ENCODE results near the gene ARMH1.

ARMH1 gene

DNA sequence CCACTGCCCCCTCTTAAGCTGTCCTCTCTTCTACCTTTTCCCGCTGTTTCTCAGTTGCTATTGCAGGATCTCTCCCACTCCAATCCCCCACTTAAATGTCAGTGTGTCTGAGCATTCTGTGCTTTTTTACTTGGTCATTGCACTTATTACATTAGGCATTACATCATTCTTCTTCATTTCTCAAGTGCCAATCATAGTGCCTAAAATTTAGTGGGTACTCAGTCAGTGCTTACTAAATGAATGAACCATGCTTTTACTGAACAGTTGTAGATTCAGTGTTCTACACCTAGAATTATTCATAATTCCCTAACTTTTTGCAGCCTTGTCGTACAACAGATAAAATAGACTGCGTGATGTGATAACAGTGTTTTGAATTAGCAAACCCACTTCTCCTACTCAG is 19.4 kb downstream of the ARMH1 start:
- Histone ChIP-seq H3K36me3 (ENCODE audit: control insufficient read depth in 2 of 2, insufficient read depth in 1 of 2, low read length in 2 of 2) (no peaks in the 10 kb centered on the region), H3K9me3 (ENCODE audit: control insufficient read depth, insufficient read depth, low read depth, low read length) (no peaks in the 10 kb centered on the region), H3K27ac (ENCODE audit: extremely low read depth, low read depth, low read length) (no peak overlapping the region), H3K4me1 (ENCODE audit: control insufficient read depth, insufficient read depth, low read length) (no peaks in the 10 kb centered on the region), H3K4me3 (ENCODE audit: low read depth, low read length) (no peak overlapping the region)
- CTCF ChIA-PET = no interaction called here
- POLR2A ChIA-PET = interaction anchor here (1.9 kb wide), 1 partner anchor 20 kb away, joined by 5 read pairs; the partner anchor contains the start of genes ARMH1 and TMEM53
- TF ChIP-seq ZNF692 (tag by site-specific recombination; IDR thresholded peaks at IDR 0.05) (0 out of 2 replicates have a peak, but pooled peaks have one; percentile 37), KLF7 (tag by site-specific recombination; IDR thresholded peaks at IDR 0.05; ENCODE audit: borderline replicate concordance) (no peak), ZNF76 (tag by site-specific recombination; IDR thresholded peaks at IDR 0.05; ENCODE audit: borderline replicate concordance, low read depth) (no peak), GLIS1 (tag by site-specific recombination; IDR thresholded peaks at IDR 0.05) (no peak), PRDM4 (tag by site-specific recombination; IDR thresholded peaks at IDR 0.05) (no peak), HOXC10 (CRISPR knock-in tag; IDR thresholded peaks at IDR 0.05) (no peak), ZNF639 (tag by site-specific recombination; IDR thresholded peaks at IDR 0.05) (no peak), SP3 (tag by site-specific recombination; IDR thresholded peaks at IDR 0.05) (no peak), ZNF202 (tag by site-specific recombination; IDR thresholded peaks at IDR 0.05; ENCODE audit: borderline replicate concordance) (no peak), ZFHX2 (tag by site-specific recombination; conservative IDR thresholded peaks at IDR 0.05) (0 out of 2 replicates have a peak, but pooled peaks have one; percentile 8), WT1 (tag by site-specific recombination; IDR thresholded peaks at IDR 0.05) (no peak), RBAK (tag by site-specific recombination; IDR thresholded peaks at IDR 0.05) (no peak), ZNF555 (tag by site-specific recombination; conservative IDR thresholded peaks at IDR 0.05) (no peak), ZNF626 (tag by site-specific recombination; IDR thresholded peaks at IDR 0.05) (no peak), ZNF362 (tag by site-specific recombination; IDR thresholded peaks at IDR 0.05) (no peak), ZNF792 (tag by site-specific recombination; IDR thresholded peaks at IDR 0.05) (no peak), ZNF157 (tag by site-specific recombination; IDR thresholded peaks at IDR 0.05) (no peak), ZNF335 (tag by site-specific recombination; conservative IDR thresholded peaks at IDR 0.05) (0 out of 2 replicates have a peak, but pooled peaks have one; percentile 20)
- TF ChIP-seq, protein P1, sequence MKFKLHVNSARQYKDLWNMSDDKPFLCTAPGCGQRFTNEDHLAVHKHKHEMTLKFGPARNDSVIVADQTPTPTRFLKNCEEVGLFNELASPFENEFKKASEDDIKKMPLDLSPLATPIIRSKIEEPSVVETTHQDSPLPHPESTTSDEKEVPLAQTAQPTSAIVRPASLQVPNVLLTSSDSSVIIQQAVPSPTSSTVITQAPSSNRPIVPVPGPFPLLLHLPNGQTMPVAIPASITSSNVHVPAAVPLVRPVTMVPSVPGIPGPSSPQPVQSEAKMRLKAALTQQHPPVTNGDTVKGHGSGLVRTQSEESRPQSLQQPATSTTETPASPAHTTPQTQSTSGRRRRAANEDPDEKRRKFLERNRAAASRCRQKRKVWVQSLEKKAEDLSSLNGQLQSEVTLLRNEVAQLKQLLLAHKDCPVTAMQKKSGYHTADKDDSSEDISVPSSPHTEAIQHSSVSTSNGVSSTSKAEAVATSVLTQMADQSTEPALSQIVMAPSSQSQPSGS (tag by site-specific recombination; IDR thresholded peaks at IDR 0.05; ENCODE audit: low read depth) = peak; percentile 80
- TF ChIP-seq, protein P2, sequence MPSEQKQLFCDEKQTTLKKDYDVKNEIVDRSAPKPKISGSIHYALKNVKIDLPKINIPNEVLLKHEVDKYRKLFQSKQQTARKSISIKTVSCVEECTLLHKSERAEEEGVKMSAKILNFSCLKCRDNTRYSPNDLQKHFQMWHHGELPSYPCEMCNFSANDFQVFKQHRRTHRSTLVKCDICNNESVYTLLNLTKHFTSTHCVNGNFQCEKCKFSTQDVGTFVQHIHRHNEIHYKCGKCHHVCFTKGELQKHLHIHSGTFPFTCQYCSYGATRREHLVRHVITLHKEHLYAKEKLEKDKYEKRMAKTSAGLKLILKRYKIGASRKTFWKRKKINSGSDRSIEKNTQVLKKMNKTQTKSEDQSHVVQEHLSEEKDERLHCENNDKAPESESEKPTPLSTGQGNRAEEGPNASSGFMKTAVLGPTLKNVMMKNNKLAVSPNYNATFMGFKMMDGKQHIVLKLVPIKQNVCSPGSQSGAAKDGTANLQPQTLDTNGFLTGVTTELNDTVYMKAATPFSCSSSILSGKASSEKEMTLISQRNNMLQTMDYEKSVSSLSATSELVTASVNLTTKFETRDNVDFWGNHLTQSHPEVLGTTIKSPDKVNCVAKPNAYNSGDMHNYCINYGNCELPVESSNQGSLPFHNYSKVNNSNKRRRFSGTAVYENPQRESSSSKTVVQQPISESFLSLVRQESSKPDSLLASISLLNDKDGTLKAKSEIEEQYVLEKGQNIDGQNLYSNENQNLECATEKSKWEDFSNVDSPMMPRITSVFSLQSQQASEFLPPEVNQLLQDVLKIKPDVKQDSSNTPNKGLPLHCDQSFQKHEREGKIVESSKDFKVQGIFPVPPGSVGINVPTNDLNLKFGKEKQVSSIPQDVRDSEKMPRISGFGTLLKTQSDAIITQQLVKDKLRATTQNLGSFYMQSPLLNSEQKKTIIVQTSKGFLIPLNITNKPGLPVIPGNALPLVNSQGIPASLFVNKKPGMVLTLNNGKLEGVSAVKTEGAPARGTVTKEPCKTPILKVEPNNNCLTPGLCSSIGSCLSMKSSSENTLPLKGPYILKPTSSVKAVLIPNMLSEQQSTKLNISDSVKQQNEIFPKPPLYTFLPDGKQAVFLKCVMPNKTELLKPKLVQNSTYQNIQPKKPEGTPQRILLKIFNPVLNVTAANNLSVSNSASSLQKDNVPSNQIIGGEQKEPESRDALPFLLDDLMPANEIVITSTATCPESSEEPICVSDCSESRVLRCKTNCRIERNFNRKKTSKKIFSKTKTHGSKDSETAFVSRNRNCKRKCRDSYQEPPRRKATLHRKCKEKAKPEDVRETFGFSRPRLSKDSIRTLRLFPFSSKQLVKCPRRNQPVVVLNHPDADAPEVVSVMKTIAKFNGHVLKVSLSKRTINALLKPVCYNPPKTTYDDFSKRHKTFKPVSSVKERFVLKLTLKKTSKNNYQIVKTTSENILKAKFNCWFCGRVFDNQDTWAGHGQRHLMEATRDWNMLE (tag by site-specific recombination; conservative IDR thresholded peaks at IDR 0.05; ENCODE audit: low read depth) = no peak
- TF ChIP-seq, protein P3, sequence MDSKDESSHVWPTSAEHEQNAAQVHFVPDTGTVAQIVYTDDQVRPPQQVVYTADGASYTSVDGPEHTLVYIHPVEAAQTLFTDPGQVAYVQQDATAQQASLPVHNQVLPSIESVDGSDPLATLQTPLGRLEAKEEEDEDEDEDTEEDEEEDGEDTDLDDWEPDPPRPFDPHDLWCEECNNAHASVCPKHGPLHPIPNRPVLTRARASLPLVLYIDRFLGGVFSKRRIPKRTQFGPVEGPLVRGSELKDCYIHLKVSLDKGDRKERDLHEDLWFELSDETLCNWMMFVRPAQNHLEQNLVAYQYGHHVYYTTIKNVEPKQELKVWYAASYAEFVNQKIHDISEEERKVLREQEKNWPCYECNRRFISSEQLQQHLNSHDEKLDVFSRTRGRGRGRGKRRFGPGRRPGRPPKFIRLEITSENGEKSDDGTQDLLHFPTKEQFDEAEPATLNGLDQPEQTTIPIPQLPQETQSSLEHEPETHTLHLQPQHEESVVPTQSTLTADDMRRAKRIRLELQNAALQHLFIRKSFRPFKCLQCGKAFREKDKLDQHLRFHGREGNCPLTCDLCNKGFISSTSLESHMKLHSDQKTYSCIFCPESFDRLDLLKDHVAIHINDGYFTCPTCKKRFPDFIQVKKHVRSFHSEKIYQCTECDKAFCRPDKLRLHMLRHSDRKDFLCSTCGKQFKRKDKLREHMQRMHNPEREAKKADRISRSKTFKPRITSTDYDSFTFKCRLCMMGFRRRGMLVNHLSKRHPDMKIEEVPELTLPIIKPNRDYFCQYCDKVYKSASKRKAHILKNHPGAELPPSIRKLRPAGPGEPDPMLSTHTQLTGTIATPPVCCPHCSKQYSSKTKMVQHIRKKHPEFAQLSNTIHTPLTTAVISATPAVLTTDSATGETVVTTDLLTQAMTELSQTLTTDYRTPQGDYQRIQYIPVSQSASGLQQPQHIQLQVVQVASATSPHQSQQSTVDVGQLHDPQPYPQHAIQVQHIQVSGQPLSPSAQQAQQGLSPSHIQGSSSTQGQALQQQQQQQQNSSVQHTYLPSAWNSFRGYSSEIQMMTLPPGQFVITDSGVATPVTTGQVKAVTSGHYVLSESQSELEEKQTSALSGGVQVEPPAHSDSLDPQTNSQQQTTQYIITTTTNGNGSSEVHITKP (tag by site-specific recombination; IDR thresholded peaks at IDR 0.05) = no peak

Measured in HEK293 (cell line).